Left cardiac atrium (tissue), 4 donors: ENCODE data around the gene TBC1D5. TPM values are rescaled to one million over a fixed set of nuclear protein-coding genes. Genes with fewer than 3 reads are reported as not detected.
A peak's percentile ranks its signal among the peaks of the same experiment; 100 is the strongest.

Experiments
- ATAC-seq, 2 donors: fragments of 200-7000 bp; cut with Tn5 transposase; one replicate each; pipeline ENCODE4 v1.9.1; 2020; ENCODE audit warnings: mild to moderate bottlenecking in 2 of 2, moderate library complexity in 2 of 2
- DNase-seq: peaks from one replicate; pipeline ENCODE4 v3.0.0-alpha.2; 2020
- intact Hi-C, 2 donors: fragments of 100-400 bp; cut with DNase I; formaldehyde crosslinking; loops; one replicate each; pipeline versions ENCODE4 v1.14.1 to v1.15.1; 2022 to 2023
- total RNA-seq, 2 donors: library from RNA; stranded (reverse); fragmentation: NEBNext Ultra II Directional; extraction: Animal tissue kit (Norgen Biotek cat#: 25700); gene quantifications; one replicate each; pipeline ENCODE4 v1.2.1, GENCODE V29; 2021
- donor health status: DM: no; HTN: yes; CAD: no.
- donor health status: DM: no; HTN: yes; CAD: no; lungs with severe emphysema.
- donor health status: DM: yes; HTN: yes; CAD: no.
- donor health status: Dilated cardiomyopathy.

Gene TBC1D5
- total RNA-seq, 2 donors from 2014 or later, result 33.2 to 38.7 TPM

- DNase-seq (no peak), ATAC-seq (no peak)
- intact Hi-C loops, result loop anchor here (2.0 to 10.0 kb wide), 3 partner anchors 190 to 634 kb away; partner anchors contain the start of gene DAZL (in 1 of the 2)
Observed at GRCh38 chr3:17234382-17234781, 508.0 kb downstream of the TBC1D5 start.

DNA sequence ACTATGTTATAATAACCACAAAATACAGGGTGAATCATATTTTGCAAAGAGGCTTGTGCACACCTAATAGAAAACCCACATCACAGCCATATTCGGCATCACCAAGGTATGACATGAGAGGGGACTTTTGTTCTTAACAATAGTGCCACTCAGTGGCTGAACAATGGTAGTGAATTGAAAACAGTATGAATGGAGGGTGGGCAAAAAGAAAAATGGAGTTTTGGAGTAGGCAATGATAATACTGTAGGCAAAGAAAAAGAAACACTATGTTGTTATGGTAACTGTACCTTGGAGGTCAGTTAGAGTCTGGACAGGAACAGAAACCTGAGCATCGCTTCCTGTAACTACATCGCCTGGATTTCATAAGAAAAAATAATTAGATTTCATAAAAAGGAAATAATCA is 509.0 kb downstream of the TBC1D5 start:
- ATAC-seq (peak; percentile 79 to 87), DNase-seq (no peak)
- intact Hi-C loops, result loop anchor here (10.0 kb wide), 2 partner anchors 189 to 629 kb away; partner anchors contain the start of gene DAZL (in 1 of the 2)

- ATAC-seq (no peak), DNase-seq (no peak)
- intact Hi-C loops, result loop anchor here (10.0 kb wide), 2 partner anchors 188 to 628 kb away; partner anchors contain the start of gene DAZL (in 1 of the 2)
Observed at GRCh38 chr3:17232442-17232841, 510.0 kb downstream of the TBC1D5 start.

DNA sequence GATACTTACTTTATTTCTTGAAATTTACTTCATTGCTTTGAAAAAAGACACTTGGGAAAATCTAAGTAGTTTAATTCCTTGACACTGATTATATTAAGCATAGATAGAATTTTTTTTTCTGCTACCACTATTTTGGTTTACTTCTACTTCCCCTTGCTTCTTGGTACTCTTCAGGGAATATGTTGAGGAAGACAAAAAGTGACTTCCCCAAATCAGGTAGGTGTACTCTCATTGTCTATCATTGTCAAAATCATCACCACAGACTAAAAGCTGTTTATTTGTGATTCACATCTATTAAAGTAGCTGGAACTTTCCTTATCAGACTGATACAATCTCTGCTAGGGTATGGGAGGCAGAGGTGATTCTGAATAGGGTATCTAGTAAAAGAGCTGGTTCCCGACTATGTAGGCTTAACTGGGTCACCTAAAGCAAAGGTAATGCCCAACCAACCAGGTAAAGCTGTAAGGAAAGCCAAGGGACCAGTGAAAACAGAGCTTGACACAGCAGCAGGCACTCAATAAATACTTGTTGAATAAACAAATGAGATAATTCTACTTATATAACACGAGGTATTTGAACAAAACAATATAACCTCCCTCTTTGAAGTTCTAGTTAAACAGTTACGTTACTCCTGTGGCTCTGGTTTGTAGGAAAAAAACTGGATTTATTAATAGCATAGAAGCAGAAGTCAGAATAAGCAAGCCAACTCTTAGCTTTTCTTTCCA is 510.7 kb downstream of the TBC1D5 start:
- no peak for ATAC-seq
- intact Hi-C loops, result loop anchor here (10.0 kb wide), 2 partner anchors 187 to 627 kb away; partner anchors contain the start of gene DAZL (in 1 of the 2)
- DNase-seq, result no peak

DNA sequence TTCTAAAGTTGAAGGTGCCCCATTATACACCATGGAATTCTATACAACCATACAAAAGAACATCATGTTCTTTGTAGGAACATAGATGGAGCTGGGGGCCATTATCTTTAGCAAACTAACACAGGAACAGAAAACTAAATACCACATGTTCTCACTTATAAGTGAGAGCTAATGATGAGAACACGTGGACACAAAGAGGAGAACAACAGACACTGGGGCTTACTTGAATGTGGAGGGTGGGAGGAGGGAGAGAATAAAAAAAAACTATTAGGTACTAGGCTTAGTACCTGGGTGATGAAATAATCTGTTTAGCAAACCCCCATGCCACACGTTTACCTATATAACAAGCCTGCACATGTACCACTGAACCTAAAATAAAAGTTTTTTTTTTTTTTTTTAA is 515.0 kb downstream of the TBC1D5 start:
- DNase-seq (no peak), ATAC-seq (no peak)
- intact Hi-C loops, result no loop called here

GRCh38 chr3:17221529-17221928 is 520.9 kb downstream of the TBC1D5 start:
- intact Hi-C loops, result no loop called here
- ATAC-seq, result no peak

GRCh38 chr3:17219593-17219992 is 522.8 kb downstream of the TBC1D5 start:
- DNase-seq (no peak), ATAC-seq (no peak)
- intact Hi-C loops, result no loop called here

More at GRCh38 chr3:17221529-17221928, 520.9 kb downstream of the TBC1D5 start:
- DNase-seq, result no peak

DNA sequence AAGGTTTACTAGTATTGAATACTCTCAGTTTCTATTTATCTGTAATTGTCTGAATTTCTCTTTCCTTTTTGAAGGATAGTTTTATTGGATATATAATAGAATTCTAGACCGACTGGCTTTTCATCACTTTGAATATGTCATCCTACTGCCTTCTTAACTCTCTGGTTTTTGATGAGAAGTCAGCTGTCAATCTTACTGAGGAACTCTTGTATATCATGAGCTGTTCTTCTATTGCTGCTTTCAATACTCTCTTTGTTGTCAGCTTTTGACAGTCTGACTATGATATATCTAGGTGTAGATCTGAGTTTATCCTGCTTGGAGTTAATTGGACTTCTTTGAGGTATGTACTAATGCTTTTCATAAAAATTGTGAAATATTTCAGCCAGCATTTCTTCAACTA is 523.8 kb downstream of the TBC1D5 start:
- no peak for DNase-seq
- ATAC-seq, result no peak
- intact Hi-C loops, result no loop called here

- DNase-seq, result no peak
- ATAC-seq, result no peak
- intact Hi-C loops, result no loop called here
Observed at GRCh38 chr3:17217588-17217987, 524.8 kb downstream of the TBC1D5 start.

DNA sequence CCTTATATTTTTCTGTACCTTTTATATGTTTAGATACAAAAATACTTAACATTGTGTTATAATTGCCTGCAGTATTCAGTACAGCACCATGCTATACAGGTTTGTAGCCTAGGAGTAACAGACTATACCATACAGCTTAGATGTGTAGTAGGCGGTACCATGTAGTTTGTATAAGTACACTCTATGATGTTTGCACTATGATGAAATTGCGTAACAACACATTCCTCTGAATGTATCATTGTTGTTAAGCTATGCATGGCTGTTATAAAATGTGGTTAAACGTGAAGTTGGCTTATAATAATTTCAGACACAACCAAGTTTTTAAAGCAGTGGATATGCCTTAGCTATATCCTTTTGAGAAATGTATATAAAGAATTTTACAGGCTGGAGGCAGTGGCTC is 529.3 kb downstream of the TBC1D5 start:
- ATAC-seq (no peak), DNase-seq (no peak)
- intact Hi-C loops, result no loop called here

DNA sequence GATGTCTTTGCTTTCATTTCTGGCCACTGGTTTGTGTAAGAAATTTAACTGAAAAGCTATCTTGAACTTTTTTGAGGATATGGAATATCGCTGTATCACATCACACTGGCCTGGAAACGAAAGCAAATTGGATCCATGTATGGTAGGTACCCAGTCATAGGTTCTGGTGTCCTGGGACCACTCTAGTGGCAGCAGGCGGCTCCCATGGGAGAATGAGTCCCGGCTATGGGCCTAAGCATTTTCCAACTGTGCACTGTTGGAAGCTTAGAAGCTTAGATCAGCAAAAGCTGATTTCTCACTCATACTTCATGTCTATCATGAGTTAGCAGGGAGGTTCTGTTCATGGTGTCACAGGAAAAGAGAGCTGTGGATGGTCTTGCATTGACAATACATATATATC is 534.5 kb downstream of the TBC1D5 start:
- ATAC-seq (no peak), DNase-seq (no peak)
- intact Hi-C loops, result loop anchor here in 1 of 2 donors (10.0 kb wide), 1 partner anchor 143 kb away; no protein-coding TSS in a partner anchor

DNA sequence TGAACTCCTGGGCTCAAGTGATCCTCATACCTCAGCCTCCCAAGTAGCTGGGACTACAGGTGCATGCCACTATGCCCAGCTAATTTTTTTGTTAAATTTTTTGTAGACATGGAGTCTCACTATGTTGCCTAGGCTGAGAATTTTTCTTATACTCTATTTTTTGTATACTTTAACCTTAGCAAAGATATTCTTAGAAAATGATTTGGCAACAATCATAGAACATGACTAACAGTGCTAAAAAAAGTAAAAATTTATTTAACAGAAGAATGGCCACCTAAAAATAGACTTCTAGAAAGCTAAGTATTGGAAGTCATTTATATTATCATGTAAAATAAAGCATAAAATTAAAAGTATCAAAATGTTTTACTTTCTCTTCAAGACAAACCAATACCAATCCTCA is 535.4 kb downstream of the TBC1D5 start:
- intact Hi-C loops, result loop anchor here in 1 of 2 donors (10.0 kb wide), 1 partner anchor 142 kb away; no protein-coding TSS in a partner anchor
- ATAC-seq (no peak), DNase-seq (no peak)

DNA sequence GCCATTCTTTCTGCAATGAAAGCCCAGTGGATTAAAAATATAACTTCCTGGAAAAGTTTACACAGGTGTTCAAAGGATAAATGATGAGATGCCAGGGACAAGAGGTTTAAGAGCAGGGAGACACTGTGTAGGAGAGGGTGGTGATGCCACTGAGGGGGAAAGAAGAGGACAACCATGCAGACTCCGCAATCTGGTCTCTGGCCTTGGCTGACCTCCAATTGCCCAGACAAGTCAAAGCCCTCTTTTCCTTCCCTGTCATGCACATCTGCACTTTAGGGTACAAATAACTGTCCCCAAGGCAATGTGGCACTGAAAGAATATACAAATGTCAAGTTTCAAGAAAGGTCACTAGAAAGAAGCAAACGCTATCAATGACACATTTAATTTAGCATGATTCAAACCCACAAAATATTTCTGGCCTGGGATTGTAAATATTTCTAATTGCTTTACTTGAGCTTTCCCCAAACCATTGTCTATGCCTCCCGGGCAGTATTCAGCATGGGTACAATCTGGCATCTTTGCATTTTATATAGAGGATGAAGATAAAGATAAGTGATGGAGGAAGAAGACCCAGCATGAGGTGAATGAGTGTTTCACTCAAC is 538.3 kb downstream of the TBC1D5 start:
- no peak for ATAC-seq
- intact Hi-C loops, result loop anchor here in 1 of 2 donors (10.0 kb wide), 1 partner anchor 139 kb away; no protein-coding TSS in a partner anchor
- no peak for DNase-seq

- no peak for ATAC-seq
Observed at GRCh38 chr3:17201538-17201937, 540.9 kb downstream of the TBC1D5 start.

DNA sequence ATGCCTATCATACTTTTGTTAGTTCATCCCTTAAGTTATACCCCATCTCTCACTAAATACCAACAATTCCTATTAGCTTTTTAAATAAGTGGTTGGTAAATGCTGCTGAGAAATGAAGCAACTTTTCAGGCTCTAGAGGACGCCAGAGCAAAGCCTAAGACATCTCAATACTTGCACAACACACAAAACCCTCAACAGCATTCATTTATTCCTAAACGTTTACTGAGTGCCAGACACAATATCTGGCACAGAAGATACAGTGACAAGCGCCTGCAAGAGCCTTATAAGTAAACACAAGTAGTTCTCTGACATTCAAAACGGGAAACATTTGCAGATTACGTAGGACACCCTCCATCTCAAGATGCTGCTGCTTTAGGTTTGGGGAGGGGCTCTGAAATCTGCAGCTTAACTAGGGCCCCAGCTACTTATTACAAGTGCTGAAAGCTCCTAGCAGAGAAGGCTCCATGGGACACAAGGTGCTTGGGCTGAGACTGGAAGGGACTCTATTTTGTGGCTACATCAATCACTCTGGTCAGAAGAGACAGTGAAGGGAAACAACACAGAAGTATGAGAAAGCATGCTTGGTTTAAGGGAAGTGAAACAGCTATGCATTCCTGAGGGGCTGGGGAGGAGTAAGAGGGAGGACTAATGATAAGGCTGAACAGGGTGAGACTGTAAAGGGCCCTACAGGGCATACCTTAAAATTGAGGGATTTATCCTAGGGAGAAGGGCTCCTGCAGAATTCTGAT is 546.4 kb downstream of the TBC1D5 start:
- DNase-seq (no peak), ATAC-seq (peak; percentile 34 to 50)
- intact Hi-C loops, result no loop called here

More at GRCh38 chr3:17201538-17201937, 540.9 kb downstream of the TBC1D5 start:
- no peak for DNase-seq
- intact Hi-C loops, result loop anchor here in 1 of 2 donors (10.0 kb wide), 1 partner anchor 137 kb away; no protein-coding TSS in a partner anchor

DNA sequence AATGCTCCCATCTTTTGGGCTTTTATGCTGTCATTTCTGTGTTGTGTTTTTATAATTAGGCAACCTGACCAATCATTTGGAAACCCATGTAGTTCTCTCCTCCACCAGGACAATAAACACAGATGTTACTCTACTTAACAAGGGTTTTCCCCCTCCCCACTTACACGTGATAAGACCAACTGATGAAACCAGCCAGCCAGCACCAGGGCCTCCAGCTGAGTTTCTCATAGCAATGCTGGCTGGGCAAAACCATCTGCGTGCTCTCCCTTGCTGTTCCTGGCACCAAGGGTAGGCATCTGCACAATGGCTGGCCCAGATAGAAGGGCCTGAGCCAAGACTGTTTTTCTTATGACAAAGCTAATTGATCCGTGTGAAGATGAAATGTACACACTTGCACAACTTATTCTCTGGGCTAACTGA is 547.2 kb downstream of the TBC1D5 start:
- intact Hi-C loops, result no loop called here
- peak; percentile 33 to 38 for ATAC-seq
- DNase-seq, result no peak

- intact Hi-C loops, result no loop called here
- DNase-seq (no peak), ATAC-seq (no peak)
Observed at GRCh38 chr3:17194116-17194515, 548.3 kb downstream of the TBC1D5 start.

DNA sequence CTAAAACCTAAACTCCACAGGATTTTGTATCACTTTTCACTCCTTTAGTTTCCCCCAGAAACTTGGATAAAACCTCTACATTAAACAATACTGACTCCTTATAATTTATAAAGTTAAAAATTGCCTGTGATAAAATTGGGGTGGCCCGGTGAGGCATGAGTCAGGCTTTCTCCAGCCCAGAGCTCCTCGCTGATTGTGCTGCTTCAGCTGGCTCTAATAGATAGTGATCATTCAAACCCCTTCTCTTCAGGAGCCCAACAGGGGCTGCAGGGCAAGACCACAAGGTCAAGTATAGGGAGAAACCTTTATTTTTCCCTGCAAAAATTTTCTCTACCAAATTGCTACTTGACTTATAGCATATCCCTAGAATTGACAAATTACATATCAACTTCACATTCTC is 549.4 kb downstream of the TBC1D5 start:
- ATAC-seq (no peak), DNase-seq (no peak)
- intact Hi-C loops, result no loop called here

DNA sequence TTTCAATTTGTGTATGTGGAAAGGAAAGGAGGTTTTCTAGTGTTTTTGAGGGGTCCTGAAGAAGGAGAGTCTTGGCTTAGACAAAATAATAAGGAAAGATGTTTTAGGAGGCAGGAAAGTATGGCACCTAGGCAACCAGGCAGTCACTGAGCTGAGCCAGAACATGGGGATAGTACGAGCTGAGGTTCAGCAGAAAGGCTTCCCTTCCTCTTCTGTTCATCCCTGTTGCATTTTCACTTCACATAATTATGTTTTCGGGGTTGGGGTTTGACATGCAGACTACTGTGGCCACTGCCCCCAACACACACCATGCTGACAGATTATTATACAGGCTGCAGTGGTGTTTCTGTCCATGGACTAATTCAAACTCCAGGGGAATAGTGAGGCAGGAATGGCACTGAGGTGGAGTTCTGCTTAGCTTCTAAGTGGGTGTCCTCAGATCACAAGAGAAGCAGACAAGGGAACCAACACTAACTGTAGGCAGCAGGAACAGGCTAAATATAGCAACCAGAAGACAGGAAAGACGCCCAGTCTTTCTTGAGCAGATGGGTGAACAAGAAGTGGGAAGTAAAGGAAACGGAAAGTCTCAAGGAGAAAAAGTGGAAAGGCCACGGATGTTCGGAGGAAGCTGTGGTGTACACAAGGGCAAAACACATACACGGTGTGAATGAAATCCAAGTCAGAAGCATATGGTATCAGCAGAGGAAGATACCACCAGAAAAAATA is 551.9 kb downstream of the TBC1D5 start:
- intact Hi-C loops, result no loop called here
- peak; percentile 44 to 72 for ATAC-seq

More for the DNA sequence above, 551.9 kb downstream of the TBC1D5 start:
- DNase-seq, result no peak
